ENCODE results near the gene KIF19. TPM values are rescaled to one million over a fixed set of nuclear protein-coding genes. Genes with fewer than 3 reads are reported as not detected.

KIF19 gene
- total RNA-seq, 1 experiment from 2014 or later: 0.15 TPM

GRCh38 chr17:74394977-74395376 lies 69.0 kb downstream of the KIF19 start:
- POLR2A ChIA-PET: no interaction called here

More at GRCh38 chr17:74394977-74395376, 69.0 kb downstream of the KIF19 start:
- CTCF ChIA-PET: interaction anchor here (1.1 to 2.2 kb wide), 2 partner anchors 16 to 22 kb away, joined by 3 to 6 read pairs; no protein-coding TSS in a partner anchor
- RAD21 ChIA-PET (ENCODE audit: low non-redundant PET in 1 of 2, low total read pairs in 2 of 2, uncharacterized antibody in 2 of 2, unreplicated experiment in 2 of 2): no interaction called here
- no peak for ATAC-seq
- no peaks in the 10 kb centered on the region for H3K27me3 ChIP-seq (ENCODE audit: insufficient read depth, low read length)
- H2AFZ ChIP-seq (ENCODE audit: low read depth, low read length, poor library complexity, severe bottlenecking): no peak overlapping the region
- H3K4me1 ChIP-seq (ENCODE audit: control insufficient read depth in 1 of 2, insufficient read depth in 2 of 2, low read length in 2 of 2): peaks cover 0 to 6% of the 10 kb centered on the region in 2 experiments; a peak in 1 of 4 replicates
- DNase-seq (ENCODE audit: low read depth, low spot score): no peak
- H3K9ac ChIP-seq (ENCODE audit: low read length): no peak overlapping the region
- no peaks in the 10 kb centered on the region for H3K79me2 ChIP-seq (ENCODE audit: insufficient read depth, low read length)
- no peaks in the 10 kb centered on the region for H3K36me3 ChIP-seq (ENCODE audit: control insufficient read depth in 1 of 2, insufficient read depth in 2 of 2, low read length in 2 of 2)
- no TSS peak for BruUV-seq (replicated peaks)
- no peak overlapping the region for H3K27ac ChIP-seq (ENCODE audit: low read depth, low read length)
- H3K9me3 ChIP-seq (ENCODE audit: control insufficient read depth in 1 of 2, insufficient read depth in 1 of 2, low read depth in 1 of 2, low read length in 2 of 2): no peaks in the 10 kb centered on the region
- H4K20me1 ChIP-seq (ENCODE audit: insufficient read depth): no peaks in the 10 kb centered on the region
- no peak overlapping the region for H3K4me3 ChIP-seq (replicated peaks in 1 of 2; ENCODE audit: low read depth in 1 of 2, low read length in 2 of 2)
- H3K4me2 ChIP-seq (ENCODE audit: low read length): no peak overlapping the region
- H3K9me2 ChIP-seq (ENCODE audit: insufficient read depth): no peaks in the 10 kb centered on the region
- TF ChIP-seq EGR1 (IDR thresholded peaks at IDR 0.05; ENCODE audit: low read depth) (no peak), TCF7L2 (IDR thresholded peaks at IDR 0.05; ENCODE audit: borderline replicate concordance, extremely low read depth, insufficient read depth, insufficient read length) (no peak), MAX (IDR thresholded peaks at IDR 0.05) (no peak), SIN3A (IDR thresholded peaks at IDR 0.05; ENCODE audit: low read depth) (no peak), REST (IDR thresholded peaks at IDR 0.05; ENCODE audit: low read depth) (no peak), FOSL1 (IDR thresholded peaks at IDR 0.05; ENCODE audit: low read depth) (no peak), SP1 (IDR thresholded peaks at IDR 0.05; ENCODE audit: low read depth) (no peak)
- intact Hi-C loops (cut with micrococcal nuclease): no loop called here
